ENCODE data around the gene SEMA3D. TPM values are rescaled to one million over a fixed set of nuclear protein-coding genes. Genes with fewer than 3 reads are reported as not detected.

SEMA3D gene
- total and polyA plus RNA-seq, 2 donors (not counting 3 experiments of a cell fraction or from before 2014, with no cell fraction given), result 9.9 to 10.3 TPM

GRCh38 chr7:85191383-85191782, 4.5 kb upstream of the SEMA3D start:
- dilution Hi-C loops (cut with MboI; ENCODE audit: extremely low pct_ligation_motif_present, low sequenced_read_pairs) (no loop called here), intact Hi-C loops (cut with micrococcal nuclease) (loop anchor here (1.0 kb wide), 1 partner anchor 150 kb away; no protein-coding TSS in a partner anchor)
- no peaks in the 10 kb centered on the region for H3K27me3 ChIP-seq (ENCODE audit: control insufficient read depth in 2 of 2, insufficient read depth in 2 of 2, low read length in 2 of 2)
- H3K27ac ChIP-seq (ENCODE audit: insufficient read depth, low read depth, low read length), result no peak overlapping the region
- POLR2A ChIA-PET, result no interaction called here
- H3K79me2 ChIP-seq (ENCODE audit: control insufficient read depth, insufficient read depth, low read length), result no peaks in the 10 kb centered on the region
- no peaks in the 10 kb centered on the region for H4K20me1 ChIP-seq (replicated peaks; ENCODE audit: control insufficient read depth, extremely low read depth, insufficient read depth, low read length)
- H3K4me1 ChIP-seq (ENCODE audit: control insufficient read depth, extremely low read depth, insufficient read depth, low read length), result peaks cover 5% of the 10 kb centered on the region
- CTCF ChIA-PET, result interaction anchor here (0.7 to 9.4 kb wide), 13 partner anchors 10 to 660 kb away, joined by 3 to 154 read pairs (median 5); no protein-coding TSS in a partner anchor
- no peaks in the 10 kb centered on the region for H3K9me1 ChIP-seq (replicated peaks; ENCODE audit: control insufficient read depth, extremely low read depth, insufficient read depth, low read length)
- H3K4me2 ChIP-seq (ENCODE audit: insufficient read depth, low read length), result no peak overlapping the region
- FAIRE-seq (peak; percentile 57), DNase-seq (ENCODE audit: low read depth, low spot score) (peak; percentile 42)
- no peak overlapping the region for H2AFZ ChIP-seq (ENCODE audit: low read depth, low read length)
- H3K4me3 ChIP-seq (replicated peaks in 1 of 3; ENCODE audit: insufficient read depth in 1 of 3, low read depth in 1 of 3, low read length in 3 of 3), result no peak overlapping the region
- H3K9me3 ChIP-seq (replicated peaks; ENCODE audit: control insufficient read depth, insufficient read depth, low read length), result no peaks in the 10 kb centered on the region
- TF ChIP-seq GATA2 (IDR thresholded peaks at IDR 0.05; ENCODE audit: insufficient read depth, insufficient read length, low read depth, low read length) (no peak), CTCF (IDR thresholded peaks at IDR 0.05; ENCODE audit: extremely low read depth in 1 of 2, insufficient read depth in 1 of 2, low read depth in 1 of 2, low read length in 2 of 2) (peak in 1 of 2 donors; percentile 20)
- no TSS peak for BruUV-seq (replicated peaks)
- H3K36me3 ChIP-seq (ENCODE audit: control insufficient read depth in 2 of 2, extremely low read depth in 1 of 2, insufficient read depth in 2 of 2, low read length in 2 of 2), result no peaks in the 10 kb centered on the region
- H3K9ac ChIP-seq (replicated peaks; ENCODE audit: extremely low read depth, insufficient read depth, low read length), result no peak overlapping the region

- Histone ChIP-seq H3K4me2 (ENCODE audit: insufficient read depth, low read length) (peak overlapping the region; percentile 79), H3K4me3 (replicated peaks in 1 of 3; ENCODE audit: insufficient read depth in 1 of 3, low read depth in 1 of 3, low read length in 3 of 3) (peak overlapping the region; percentile 52 to 79 (median 54)), H3K27ac (ENCODE audit: insufficient read depth, low read depth, low read length) (peak overlapping the region; percentile 40), H3K9me3 (replicated peaks; ENCODE audit: control insufficient read depth, insufficient read depth, low read length) (no peaks in the 10 kb centered on the region), H3K9me1 (replicated peaks; ENCODE audit: control insufficient read depth, extremely low read depth, insufficient read depth, low read length) (no peaks in the 10 kb centered on the region), H3K27me3 (ENCODE audit: control insufficient read depth in 2 of 2, insufficient read depth in 2 of 2, low read length in 2 of 2) (no peaks in the 10 kb centered on the region), H3K79me2 (ENCODE audit: control insufficient read depth, insufficient read depth, low read length) (no peaks in the 10 kb centered on the region), H4K20me1 (replicated peaks; ENCODE audit: control insufficient read depth, extremely low read depth, insufficient read depth, low read length) (no peaks in the 10 kb centered on the region), H2AFZ (ENCODE audit: low read depth, low read length) (peak overlapping the region; percentile 94), H3K4me1 (ENCODE audit: control insufficient read depth, extremely low read depth, insufficient read depth, low read length) (peaks cover 5% of the 10 kb centered on the region), H3K36me3 (ENCODE audit: control insufficient read depth in 2 of 2, extremely low read depth in 1 of 2, insufficient read depth in 2 of 2, low read length in 2 of 2) (no peaks in the 10 kb centered on the region), H3K9ac (replicated peaks; ENCODE audit: extremely low read depth, insufficient read depth, low read length) (peak overlapping the region; percentile 72)
- intact Hi-C loops (cut with micrococcal nuclease), result loop anchor here (1.0 to 10.0 kb wide), 9 partner anchors 49 to 1249 kb away; partner anchors contain the start of gene SEMA3A
- peak; percentile 21 for TF ChIP-seq POLR2AphosphoS5 (IDR thresholded peaks at IDR 0.05; ENCODE audit: insufficient read depth, low read depth, low read length)
- TF ChIP-seq EZH2 (IDR thresholded peaks at IDR 0.05; ENCODE audit: borderline replicate concordance, low read depth, low read length, severe bottlenecking), result no peak
- FAIRE-seq (peak; percentile 54), DNase-seq (ENCODE audit: low read depth, low spot score) (peak; percentile 60)
- dilution Hi-C loops (cut with MboI; ENCODE audit: extremely low pct_ligation_motif_present, low sequenced_read_pairs), result no loop called here
- ChIA-PET CTCF (interaction anchor here (1.0 to 2.6 kb wide), 28 partner anchors 11 to 1250 kb away, joined by 3 to 83 read pairs (median 6); no protein-coding TSS in a partner anchor), POLR2A (no interaction called here)
- no TSS peak for BruUV-seq (replicated peaks)
Observed at GRCh38 chr7:85186083-85186520, 754 bp downstream of the SEMA3D start.

Data from endothelial cell of umbilical vein (primary cell).